AG09309 (cell line): ENCODE measurements around the gene MSH2.
"Not testable (repeated sequence)": the region's sequence is repeated elsewhere in the genome, so short reads cannot be mapped to it uniquely, and the experiment has no call there.

Source experiments
- DNase-seq: peaks from one replicate; pipeline ENCODE4 v3.0.0-alpha.2; 2010; ENCODE audit warnings: low read depth
- H3K4me3 ChIP-seq: 2 replicates; pipeline ENCODE4 v1.5.1; 2011; ENCODE audit warnings: mild to moderate bottlenecking, low read depth, low read length, moderate library complexity; ENCODE audit not compliant: control insufficient read depth
- CTCF ChIP-seq: IDR thresholded peaks from 2 replicates; pipeline ENCODE4 v1.5.1; 2011; ENCODE audit warnings: mild to moderate bottlenecking, low read depth, low read length, inconsistent platforms; ENCODE audit not compliant: insufficient read depth, control insufficient read depth; ENCODE audit errors: missing control alignments

The MSH2 gene

GRCh38 chr2:47426786-47427185 is 23.8 kb downstream of the MSH2 start:
- no peak for DNase-seq
- no peak overlapping the region for H3K4me3 ChIP-seq
- TF ChIP-seq CTCF, result no peak

- TF ChIP-seq CTCF, result no peak
- DNase-seq, result peak; percentile 39
- H3K4me3 ChIP-seq, result no peak overlapping the region
Measured at GRCh38 chr2:47429795-47430194, 26.8 kb downstream of the MSH2 start.

- DNase-seq, H3K4me3 ChIP-seq: not testable (repeated sequence)
Measured at GRCh38 chr2:47433006-47433405, 30.1 kb downstream of the MSH2 start.

- H3K4me3 ChIP-seq, DNase-seq: not testable (repeated sequence)
Measured at GRCh38 chr2:47433445-47433844, 30.5 kb downstream of the MSH2 start.

- TF ChIP-seq CTCF, result peak; percentile 45
- no peak overlapping the region for H3K4me3 ChIP-seq
- DNase-seq, result peak; percentile 28
Measured at GRCh38 chr2:47437287-47437686, 34.3 kb downstream of the MSH2 start.

- no peak for TF ChIP-seq CTCF
- DNase-seq, result no peak
- H3K4me3 ChIP-seq, result no peak overlapping the region
Measured at GRCh38 chr2:47438106-47438505, 35.1 kb downstream of the MSH2 start.

- no peak overlapping the region for H3K4me3 ChIP-seq
- no peak for TF ChIP-seq CTCF
- DNase-seq, result no peak
Measured at GRCh38 chr2:47438783-47439182, 35.8 kb downstream of the MSH2 start.

- TF ChIP-seq CTCF, result no peak
- DNase-seq, result no peak
- H3K4me3 ChIP-seq, result no peak overlapping the region
Measured at GRCh38 chr2:47451790-47452189, 48.8 kb downstream of the MSH2 start.
